GM18868 (cell line): ENCODE data around the gene RNGTT.
A peak's percentile ranks its signal among the peaks of the same experiment; 100 is the strongest.
"Not testable (repeated sequence)": the region's sequence is repeated elsewhere in the genome, so short reads cannot be mapped to it uniquely, and the experiment has no call there.

Source experiments
- ATAC-seq: cut with Tn5 transposase; IDR thresholded peaks from one replicate; pipeline ENCODE4 v1.9.1; 2021; ENCODE audit warnings: mild to moderate bottlenecking, moderate library complexity; ENCODE audit not compliant: unreplicated experiment

Gene RNGTT

DNA sequence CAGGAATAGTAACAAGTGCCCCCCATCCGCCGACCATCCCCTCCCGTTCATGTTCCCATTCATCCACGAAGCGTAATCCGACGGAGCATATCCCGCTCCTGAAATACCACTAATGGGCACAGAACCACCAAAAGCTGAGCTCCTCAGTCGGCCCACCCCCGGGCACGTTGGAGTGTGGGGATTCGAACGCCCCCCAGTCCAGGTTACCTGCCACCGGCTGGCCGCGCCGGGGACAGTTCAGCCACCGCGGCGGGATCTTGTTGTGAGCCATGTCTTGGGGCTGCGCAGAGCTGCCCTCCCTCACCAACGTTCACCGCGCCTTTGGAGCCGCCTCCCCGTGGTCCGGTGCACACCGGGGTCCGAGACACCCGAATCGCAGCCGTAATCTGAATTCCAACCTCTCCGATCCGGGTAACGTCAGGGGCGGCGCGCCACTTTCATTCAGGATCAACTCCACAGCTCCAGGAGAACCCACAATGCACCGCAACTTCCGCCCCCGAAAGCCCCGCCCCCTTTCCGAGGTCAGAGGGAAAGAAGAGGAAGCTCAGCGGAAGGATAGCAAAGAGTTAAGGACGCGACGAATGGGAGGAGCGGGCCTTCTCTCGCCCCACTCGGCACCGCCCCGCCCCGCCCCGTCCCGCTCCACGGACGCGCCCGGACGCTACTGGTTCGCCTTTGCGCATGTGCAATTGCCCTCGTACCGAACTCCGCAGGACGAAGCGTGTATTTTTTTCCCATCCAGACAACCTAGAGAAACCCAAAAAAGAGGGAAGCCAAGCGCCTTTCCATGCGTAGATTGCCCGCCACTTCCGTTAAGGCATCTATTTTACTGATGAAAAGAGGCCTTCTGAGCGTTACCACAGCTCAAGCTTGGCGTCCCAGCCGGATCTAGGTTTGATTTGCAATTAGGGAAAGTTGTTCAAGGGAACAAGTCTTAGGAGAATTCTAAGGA is at the start of gene RNGTT:
Gene RNGTT, minus strand, starts transcription at position 480 of the 952 bp plus-strand sequence. Its CDS starts 209 bp downstream, at position 271.
- ATAC-seq: peak; percentile 99

DNA sequence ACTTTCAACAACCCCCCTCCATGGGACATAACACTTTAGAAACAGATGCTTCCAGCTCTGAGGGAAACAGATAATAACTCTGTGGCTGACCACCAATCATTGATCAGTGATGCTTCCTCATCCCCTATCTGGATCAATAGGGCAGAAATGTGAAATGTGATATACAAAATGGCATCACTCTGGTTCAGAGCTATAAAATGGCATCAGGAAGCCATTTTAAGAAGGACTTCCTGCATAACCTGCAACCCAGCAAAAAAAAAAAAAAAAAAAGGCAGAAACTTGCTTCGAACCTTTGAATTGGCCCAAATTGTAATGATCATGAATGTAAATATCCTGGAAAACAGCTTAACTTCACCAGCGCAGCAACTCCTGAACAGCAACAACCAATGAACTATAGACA is 48.0 kb upstream of the RNGTT start:
- ATAC-seq: no peak

DNA sequence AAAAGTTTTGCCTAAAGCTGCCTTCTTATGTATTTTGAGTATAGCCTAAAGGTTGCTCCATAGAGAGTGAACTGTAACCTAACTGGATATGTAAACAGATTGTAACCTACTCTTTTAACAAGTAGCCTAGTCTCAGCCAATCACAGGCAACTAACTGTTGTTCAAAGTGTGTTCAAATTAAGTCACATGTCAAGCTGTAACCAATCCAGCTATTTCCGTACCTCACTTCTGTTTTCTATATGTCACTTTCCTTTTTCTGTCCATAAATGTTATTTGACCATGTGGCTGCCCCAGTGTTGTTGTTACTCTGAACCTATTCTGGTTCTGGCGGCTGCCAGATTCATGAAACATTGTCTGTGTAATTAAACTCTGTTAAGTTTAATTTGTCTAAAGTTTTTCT is 47.4 kb upstream of the RNGTT start:
- ATAC-seq: no peak

DNA sequence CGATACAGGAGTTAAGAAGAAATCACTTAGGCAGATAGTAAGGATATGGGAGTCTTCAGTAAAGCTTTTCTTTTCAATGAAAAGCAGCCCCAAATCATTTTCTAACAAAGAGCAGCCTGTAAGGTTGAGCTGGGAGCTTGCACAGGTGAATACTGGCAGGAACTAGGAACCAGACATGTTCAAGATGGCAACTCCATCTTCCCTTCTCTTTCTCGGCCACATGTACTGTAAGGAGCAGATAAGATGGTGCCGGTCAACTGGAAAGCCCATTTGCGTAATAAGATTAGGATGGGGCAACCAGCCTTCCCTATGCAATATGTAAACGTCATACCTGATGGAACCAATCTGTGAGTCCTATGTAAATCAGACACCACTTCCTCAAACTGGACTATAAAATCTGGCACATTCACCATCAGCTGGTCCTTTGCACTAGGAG is 46.2 kb upstream of the RNGTT start:
- ATAC-seq: no peak

DNA sequence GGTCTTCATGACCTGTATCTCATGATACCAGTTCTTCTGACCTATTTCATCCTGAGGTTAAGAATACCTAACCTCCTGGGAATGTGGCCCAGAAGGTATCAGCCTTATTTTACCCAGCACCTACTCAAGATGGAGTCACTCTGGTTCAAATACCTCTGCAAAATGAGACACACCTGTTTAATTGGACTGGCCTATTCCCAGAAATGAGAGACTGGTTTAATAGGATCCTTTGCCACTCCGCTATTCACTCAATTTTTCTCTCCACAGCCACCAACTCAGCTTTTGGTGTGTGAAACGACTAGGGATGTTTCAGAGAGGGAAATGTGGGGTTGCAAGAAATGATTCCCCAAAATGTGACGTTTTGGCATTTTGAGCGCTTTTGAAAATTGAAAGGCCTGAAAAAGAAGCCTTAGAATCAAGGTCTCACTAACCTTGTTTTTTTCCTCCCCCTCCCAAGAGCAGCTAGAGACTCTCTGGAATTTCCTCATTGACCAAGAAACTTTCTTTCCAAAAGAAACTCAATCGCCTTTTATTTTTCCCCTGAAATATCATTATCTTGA is 45.5 kb upstream of the RNGTT start:
- ATAC-seq: no peak

DNA sequence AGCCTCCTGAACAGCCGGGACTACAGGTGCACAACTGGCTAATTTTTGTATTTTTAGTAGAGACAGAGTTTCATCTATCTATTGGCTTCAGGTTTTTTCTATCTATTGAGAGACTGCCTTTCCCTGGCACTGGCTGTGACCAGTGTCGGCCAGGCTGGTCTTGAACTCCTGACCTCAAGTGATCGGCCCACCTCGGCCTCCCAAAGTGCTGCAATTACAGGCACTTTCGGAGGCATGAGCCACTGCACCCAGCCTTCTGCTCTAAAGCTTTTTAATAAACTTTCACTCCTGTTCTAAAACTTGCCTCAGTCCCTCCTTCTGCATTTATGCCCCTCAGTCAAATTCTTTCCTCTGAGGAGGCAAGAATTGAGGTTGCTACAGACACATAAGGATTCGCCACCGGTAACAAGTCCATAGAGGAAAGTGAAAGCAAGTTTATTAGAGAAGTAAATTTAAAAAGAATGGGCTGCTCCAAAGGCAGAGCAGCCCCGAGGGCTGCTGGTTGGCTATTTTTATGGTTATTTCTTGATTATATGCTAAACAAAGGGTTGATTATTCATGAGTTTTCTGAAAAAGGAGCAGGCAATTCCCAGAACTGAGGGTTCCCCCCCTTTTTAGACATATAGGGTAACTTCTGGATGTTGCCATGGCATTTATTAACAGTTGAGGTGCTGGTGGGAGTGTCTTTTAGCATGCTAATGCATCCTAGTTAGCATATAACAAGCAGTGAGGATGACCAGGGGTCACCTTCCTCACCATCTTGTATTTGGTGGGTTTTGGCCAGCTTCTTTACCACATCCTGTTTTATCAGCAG is 44.8 kb upstream of the RNGTT start:
- ATAC-seq: no peak

DNA sequence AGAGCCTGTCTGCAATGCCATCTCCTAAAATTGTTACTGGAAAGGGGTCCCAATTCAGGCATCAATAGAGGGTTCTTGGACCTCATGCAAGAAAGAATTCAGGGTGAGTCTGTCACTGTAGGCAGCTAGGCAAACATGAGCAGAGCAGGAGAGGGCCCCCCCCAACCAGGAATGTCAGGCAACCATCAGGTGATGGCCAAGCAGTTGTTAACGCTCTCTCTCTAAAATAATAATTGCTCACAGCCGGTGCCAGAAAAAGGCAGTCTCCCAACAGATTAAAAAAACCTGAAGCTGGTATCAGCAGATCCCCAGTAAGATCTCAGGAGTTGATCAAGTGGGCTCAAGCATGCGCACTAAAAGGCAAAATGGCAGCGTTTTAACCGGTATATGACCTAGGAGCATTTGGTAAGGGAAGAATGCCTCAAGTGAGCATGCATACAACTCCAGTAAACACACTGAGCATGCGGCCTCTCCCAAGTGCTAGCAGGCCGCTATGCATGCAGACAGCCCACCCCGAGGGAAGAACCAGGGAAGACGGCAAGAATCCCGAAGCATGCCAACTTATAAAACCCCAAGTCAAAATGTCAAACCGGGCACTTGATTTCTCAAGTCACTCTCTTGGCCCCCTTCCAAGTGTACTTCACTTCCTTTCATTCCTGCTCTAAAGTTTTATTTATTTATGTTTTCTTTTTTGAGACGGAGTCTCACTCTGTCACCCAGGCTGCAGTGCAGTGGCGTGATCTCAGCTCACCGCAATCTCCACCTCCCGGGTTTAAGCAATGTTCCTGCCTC is 44.0 kb upstream of the RNGTT start:
- ATAC-seq: no peak

DNA sequence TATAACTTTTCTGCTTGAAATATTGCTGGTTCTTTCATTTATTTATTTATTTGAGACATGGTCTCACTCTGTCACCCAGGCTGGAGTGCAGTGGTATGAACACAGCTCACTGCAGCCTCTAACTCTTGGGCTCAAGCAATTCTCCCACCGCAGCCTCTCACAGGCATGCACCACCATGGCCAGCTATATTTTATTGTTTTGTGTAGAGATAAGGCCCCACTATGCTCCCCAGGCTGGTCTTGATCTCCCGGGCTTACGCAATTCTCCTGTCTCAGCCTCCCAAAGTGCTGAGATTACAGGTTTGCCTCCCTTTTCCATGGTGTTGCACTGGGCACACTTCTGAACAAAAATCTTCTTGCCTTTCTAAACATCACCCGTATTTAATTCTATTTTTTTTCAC is 39.1 kb upstream of the RNGTT start:
- no peak for ATAC-seq

DNA sequence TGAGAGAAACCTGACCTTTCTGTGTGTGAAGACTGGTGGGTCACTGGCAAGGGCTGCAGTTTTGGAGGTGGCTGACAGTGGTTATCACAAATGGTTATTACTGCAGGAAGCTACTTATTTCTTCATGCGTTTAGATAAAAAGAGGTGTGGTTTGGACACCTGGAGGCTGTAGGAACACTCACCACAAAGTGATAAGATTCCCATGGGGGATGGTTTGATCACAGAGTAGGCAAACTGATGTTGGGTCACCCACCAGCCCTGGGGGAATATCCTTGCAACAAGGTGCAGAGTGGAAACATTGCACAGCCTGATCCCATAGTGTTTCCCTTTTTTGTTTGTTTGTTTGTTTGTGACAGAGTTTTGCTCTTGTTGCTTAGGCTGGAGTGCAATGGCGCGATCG is 33.9 kb upstream of the RNGTT start:
- no peak for ATAC-seq

DNA sequence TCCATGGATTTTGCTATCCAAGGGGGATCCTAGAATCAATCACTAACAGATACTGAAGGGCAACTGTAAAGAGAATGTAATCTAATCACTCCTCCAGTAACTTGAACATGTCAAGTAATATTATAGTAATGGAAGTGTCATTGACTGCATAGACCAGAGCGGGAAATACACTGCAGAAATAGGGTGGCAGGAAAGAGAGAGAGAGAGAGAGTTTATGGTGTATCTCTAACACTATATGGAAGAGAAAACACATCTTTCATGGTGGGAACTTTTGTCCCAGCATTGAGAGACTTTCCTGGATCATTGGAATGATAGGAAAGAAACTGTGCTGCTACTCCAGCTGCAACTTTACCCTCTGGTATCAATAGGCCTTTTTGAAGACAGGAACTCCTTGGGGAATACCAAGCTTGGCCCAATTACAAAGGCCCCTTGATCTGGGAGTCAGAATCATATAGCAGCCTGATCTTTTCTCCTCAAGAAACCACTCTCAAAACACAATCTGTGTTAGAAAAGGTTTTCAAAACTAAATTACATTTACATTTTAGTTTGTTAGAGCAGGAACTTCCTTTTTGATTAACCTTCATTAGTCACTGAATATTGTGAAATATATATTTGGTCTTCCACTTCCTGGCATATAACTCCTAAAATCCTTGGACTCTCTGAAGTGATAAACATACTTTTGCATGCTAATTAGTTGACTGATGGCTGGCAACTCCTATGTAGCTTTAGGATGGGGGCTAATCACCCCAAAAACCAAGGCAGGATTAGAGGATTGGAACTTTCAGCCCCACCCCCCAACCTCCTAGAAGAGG is 29.5 kb upstream of the RNGTT start:
- no peak for ATAC-seq

DNA sequence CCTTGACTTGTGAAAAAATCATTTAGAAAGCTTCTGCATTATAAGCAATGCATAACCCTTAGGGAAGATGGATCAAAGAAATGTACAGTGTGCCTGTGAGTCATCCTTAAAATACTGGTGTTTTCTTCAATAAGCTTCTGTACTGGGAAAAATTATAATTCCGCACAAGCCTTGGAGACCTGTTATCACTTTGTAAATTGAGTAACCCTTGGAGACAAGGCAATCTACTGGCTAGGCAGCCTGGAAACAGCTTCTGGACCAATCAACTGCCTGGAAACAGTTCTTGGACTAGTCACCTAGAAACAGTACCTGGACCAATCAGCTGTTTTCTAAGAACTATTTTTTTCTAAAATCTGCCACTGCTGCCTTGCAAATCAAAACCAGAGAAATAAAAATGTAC is 25.8 kb upstream of the RNGTT start:
- no peak for ATAC-seq

DNA sequence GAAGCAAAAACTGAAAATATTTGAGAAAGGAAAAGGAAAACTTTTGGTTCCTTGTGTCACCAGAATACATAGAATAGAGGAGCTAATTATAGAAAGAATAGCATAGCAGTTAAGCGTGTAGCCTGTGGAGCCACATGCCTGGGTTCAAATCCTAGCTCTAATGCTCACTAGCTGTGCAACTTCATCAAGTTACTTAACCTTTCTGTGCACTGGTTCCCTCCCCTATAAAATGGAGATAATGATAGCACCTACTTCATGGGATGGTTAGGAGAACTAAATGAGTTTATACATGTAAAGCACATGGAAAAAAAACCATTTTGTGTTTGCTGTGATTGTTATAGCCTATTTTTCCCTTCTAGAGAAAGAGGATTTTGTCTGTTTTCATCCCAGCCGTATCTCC is 24.5 kb upstream of the RNGTT start:
- ATAC-seq: no peak

DNA sequence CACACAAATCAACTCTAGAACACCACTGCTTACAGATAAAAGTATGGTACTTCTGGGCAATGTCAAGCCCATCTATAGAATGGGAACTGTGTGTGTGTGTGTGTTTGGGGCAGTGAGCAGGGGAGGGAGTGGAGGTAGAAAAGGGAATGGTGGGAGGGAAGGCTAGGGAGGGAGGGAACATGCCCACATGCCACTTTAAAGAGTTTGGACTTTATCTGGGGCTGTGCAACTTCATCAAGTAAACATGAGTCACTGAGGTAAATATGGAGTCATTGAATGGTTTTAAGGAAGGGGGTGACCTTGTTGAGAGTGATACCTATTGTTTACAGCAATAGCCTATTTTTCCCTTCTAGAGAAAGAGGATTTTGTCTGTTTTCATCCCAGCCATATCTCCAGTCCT is 22.5 kb upstream of the RNGTT start:
- ATAC-seq: no peak

DNA sequence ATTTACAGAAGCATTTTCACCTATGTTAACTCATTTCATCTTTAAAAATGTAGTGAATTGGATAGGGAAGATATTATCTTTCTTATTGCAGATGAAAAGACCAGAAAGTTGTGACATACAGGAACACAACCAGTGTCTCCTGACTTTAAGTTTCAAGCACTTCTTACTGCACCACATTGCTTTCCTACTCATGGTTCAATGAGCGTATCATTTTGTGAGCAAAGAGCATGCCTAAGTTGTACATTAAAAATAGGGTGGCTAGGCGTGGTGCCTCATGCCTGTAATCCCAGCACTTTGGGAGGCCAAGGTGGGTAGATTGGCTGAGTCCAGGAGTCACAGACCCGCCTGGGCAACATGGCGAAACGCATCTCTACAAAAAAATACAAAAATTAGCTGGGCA is 21.2 kb upstream of the RNGTT start:
- no peak for ATAC-seq

DNA sequence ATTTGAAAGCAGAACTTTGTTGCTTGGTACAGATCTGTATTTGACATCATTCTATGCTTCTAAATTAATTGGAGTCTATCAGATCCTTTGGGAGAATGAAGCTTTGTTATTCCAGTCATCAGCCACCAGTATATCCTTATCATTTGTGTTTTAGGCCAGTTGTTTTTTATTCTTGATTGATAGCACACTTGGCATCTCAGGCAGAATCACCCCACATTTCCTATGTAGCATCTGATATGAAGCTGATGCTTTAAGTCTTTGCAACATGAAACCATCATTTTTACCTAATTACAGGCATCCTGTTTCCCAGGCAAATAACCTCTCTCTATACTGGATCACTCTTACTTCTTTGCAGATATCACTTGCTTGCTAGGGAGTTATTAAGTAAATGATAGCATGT is 20.7 kb upstream of the RNGTT start:
- no peak for ATAC-seq

DNA sequence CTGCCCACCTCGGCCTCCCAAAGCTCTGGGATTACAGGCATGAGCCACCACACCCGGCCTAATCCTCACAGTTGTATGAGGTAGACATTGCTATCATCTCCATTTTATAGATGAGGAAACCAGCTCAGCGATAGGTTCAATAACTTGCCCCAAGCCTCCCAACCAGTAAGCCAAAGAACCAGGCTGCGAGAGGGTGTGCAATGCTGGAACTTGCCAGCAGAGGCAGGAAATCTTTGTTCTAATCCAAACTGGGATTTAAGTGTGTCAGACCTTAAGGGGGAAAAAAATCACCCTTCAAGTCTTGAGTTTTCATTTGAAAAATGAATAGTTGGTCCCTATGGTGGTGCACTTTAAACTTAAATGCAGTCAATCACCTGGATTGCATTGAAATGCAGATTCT is 20.1 kb upstream of the RNGTT start:
- ATAC-seq: no peak

DNA sequence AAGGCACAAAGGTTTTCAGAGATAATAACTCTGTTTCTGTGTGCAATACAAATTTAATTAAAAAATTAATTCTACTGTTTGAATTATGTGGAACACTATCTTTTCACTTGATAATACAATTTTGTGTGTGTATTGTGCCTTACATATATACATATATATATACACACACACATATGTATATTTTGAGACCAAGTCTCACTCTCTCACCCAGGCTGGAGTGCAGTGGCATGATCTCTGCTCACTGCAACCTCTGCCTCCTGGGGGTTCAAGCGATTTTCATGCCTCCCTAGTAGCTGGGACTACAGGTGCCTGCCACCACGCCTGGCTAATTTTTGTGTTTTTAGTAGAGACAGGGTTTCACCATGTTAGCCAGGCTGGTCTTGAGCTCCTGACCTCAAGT is 19.7 kb upstream of the RNGTT start:
- not testable (repeated sequence) for ATAC-seq

DNA sequence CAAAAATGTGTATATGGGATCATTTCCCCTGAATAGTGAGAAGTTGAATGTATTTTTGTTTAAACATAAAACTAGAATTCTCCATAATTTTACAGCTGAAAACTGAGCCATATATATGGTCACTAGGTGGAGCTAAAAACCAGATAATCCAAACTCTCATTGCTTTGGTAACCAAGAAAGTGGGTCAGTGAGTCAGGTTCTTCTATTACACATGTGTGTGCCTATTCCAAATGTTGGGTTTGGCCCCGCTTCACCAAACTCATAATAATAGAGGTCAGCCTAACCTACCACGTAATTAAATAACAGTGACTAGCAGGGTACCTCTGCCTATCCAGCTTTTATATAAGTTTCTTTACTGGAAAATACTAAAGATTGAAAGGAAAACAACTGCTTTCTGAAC is 19.3 kb upstream of the RNGTT start:
- ATAC-seq: peak; percentile 63

DNA sequence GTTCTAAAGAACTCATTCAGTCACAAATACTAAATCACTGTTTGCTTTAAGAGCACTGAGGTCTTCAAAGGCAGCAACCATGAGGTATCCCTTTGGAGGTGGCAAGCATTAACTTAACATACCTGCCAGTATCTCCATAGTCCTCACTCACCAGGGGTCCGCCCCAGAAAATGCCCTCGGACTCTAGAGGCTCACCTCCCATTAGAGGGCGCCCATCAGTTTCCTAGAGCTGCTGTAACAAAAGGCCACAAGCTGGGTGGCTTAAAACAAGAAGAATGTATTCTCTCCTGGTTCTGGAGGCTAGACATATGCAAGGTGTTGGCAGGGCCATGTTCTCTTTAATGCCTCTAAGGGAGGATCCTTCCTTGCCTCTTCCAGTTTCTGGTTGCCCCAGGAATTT is 12.0 kb upstream of the RNGTT start:
- no peak for ATAC-seq
